ENCODE data around the gene SMYD1. TPM values are rescaled to one million over a fixed set of nuclear protein-coding genes. Genes with fewer than 3 reads are reported as not detected.

Gene SMYD1
- total RNA-seq, 1 experiment from 2014 or later = not detected

DNA sequence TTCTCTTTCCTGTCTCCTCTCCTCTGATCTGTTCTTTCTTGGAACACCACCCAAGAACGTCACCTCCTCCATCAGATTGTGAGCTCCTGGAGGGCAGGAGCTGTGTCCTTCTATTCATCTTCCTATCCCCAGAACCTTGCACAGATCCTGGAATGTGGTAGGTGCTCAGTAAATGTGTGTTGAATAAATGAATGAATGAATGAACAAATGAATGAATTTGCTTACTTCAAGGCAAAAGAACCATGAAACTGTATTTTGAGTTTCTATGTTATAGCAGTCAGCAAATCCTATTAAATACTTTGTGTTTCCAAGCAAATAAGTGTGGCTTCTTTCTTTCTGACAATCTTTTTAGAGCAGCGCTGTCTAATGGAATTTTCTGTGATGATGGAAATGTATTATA lies 45.4 kb downstream of the SMYD1 start:
- intact Hi-C loops (cut with micrococcal nuclease; ENCODE audit: unreplicated experiment) = no loop called here
- Histone ChIP-seq H3K4me3 (ENCODE audit: low read depth in 2 of 2, low read length in 2 of 2) (no peak overlapping the region), H3K36me3 (ENCODE audit: control insufficient read depth, insufficient read depth, low read length) (no peaks in the 10 kb centered on the region), H3K9me3 (ENCODE audit: control insufficient read depth, insufficient read depth, low read depth, low read length) (no peaks in the 10 kb centered on the region), H3K27me3 (ENCODE audit: control insufficient read depth, insufficient read depth, low read length) (peaks cover 7% of the 10 kb centered on the region), H3K4me1 (ENCODE audit: control insufficient read depth, insufficient read depth, low read length) (no peaks in the 10 kb centered on the region), H3K27ac (ENCODE audit: low read length) (no peak overlapping the region)
- ChIA-PET POLR2A (no interaction called here), CTCF (interaction anchor here (0.6 kb wide), 1 partner anchor 711 kb away, joined by 6 read pairs; no protein-coding TSS in a partner anchor)
- DNase-seq (ENCODE audit: low read depth, low spot score) (no peak), ATAC-seq (no peak)
- no TSS peak for BruUV-seq (replicated peaks)
- in situ Hi-C loops (cut with HindIII; ENCODE audit: low pct_unique_long_range_greater_than_20kb, low sequenced_read_pairs) = no loop called here
- TF ChIP-seq POLR2AphosphoS5 (IDR thresholded peaks at IDR 0.05; ENCODE audit: low read depth, low read length) (no peak), SIN3A (IDR thresholded peaks at IDR 0.05; ENCODE audit: borderline replicate concordance, insufficient read depth, low read depth, low read length) (no peak), TCF7L2 (IDR thresholded peaks at IDR 0.05; ENCODE audit: low read depth, low read length) (no peak)
- TF ChIP-seq, protein P1, sequence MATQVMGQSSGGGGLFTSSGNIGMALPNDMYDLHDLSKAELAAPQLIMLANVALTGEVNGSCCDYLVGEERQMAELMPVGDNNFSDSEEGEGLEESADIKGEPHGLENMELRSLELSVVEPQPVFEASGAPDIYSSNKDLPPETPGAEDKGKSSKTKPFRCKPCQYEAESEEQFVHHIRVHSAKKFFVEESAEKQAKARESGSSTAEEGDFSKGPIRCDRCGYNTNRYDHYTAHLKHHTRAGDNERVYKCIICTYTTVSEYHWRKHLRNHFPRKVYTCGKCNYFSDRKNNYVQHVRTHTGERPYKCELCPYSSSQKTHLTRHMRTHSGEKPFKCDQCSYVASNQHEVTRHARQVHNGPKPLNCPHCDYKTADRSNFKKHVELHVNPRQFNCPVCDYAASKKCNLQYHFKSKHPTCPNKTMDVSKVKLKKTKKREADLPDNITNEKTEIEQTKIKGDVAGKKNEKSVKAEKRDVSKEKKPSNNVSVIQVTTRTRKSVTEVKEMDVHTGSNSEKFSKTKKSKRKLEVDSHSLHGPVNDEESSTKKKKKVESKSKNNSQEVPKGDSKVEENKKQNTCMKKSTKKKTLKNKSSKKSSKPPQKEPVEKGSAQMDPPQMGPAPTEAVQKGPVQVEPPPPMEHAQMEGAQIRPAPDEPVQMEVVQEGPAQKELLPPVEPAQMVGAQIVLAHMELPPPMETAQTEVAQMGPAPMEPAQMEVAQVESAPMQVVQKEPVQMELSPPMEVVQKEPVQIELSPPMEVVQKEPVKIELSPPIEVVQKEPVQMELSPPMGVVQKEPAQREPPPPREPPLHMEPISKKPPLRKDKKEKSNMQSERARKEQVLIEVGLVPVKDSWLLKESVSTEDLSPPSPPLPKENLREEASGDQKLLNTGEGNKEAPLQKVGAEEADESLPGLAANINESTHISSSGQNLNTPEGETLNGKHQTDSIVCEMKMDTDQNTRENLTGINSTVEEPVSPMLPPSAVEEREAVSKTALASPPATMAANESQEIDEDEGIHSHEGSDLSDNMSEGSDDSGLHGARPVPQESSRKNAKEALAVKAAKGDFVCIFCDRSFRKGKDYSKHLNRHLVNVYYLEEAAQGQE (IDR thresholded peaks at IDR 0.05; ENCODE audit: insufficient read depth in 1 of 2, low read depth in 2 of 2, low read length in 1 of 2) = no peak
- TF ChIP-seq, protein P2, sequence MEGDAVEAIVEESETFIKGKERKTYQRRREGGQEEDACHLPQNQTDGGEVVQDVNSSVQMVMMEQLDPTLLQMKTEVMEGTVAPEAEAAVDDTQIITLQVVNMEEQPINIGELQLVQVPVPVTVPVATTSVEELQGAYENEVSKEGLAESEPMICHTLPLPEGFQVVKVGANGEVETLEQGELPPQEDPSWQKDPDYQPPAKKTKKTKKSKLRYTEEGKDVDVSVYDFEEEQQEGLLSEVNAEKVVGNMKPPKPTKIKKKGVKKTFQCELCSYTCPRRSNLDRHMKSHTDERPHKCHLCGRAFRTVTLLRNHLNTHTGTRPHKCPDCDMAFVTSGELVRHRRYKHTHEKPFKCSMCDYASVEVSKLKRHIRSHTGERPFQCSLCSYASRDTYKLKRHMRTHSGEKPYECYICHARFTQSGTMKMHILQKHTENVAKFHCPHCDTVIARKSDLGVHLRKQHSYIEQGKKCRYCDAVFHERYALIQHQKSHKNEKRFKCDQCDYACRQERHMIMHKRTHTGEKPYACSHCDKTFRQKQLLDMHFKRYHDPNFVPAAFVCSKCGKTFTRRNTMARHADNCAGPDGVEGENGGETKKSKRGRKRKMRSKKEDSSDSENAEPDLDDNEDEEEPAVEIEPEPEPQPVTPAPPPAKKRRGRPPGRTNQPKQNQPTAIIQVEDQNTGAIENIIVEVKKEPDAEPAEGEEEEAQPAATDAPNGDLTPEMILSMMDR (IDR thresholded peaks at IDR 0.05) = no peak

DNA sequence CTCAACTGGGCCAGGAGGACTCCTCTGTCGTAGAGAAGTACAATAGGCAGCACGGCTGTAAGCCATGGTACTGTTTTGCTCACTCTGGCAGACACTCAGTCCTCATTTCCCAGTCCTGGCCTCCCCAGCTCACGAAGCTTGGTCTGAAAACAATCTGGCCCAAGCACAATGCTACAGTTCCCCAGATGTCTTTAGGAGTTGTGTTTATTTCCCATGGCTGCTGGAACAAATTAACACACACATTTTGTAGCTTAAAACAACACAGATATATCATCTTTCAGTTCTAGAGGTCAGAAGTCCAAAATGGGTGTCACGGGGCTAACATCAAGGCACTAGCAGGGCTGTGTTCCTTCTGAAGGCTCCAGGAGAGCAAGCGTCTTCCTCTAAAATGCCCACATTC lies 47.3 kb downstream of the SMYD1 start:
- intact Hi-C loops (cut with micrococcal nuclease; ENCODE audit: unreplicated experiment) = no loop called here
- no TSS peak for BruUV-seq (replicated peaks)
- CTCF ChIA-PET = no interaction called here

More for the DNA sequence above, 47.3 kb downstream of the SMYD1 start:
- Histone ChIP-seq H3K4me3 (ENCODE audit: low read depth in 2 of 2, low read length in 2 of 2) (no peak overlapping the region), H3K9me3 (ENCODE audit: control insufficient read depth, insufficient read depth, low read depth, low read length) (no peaks in the 10 kb centered on the region), H3K36me3 (ENCODE audit: control insufficient read depth, insufficient read depth, low read length) (no peaks in the 10 kb centered on the region), H3K27me3 (ENCODE audit: control insufficient read depth, insufficient read depth, low read length) (peaks cover 14% of the 10 kb centered on the region), H3K4me1 (ENCODE audit: control insufficient read depth, insufficient read depth, low read length) (no peaks in the 10 kb centered on the region), H3K27ac (ENCODE audit: low read length) (no peak overlapping the region)
- DNase-seq (ENCODE audit: low read depth, low spot score) (no peak), ATAC-seq (no peak)
- POLR2A ChIA-PET = no interaction called here
- in situ Hi-C loops (cut with HindIII; ENCODE audit: low pct_unique_long_range_greater_than_20kb, low sequenced_read_pairs) = no loop called here
- TF ChIP-seq, protein P2 (IDR thresholded peaks at IDR 0.05) = no peak
- TF ChIP-seq TCF7L2 (IDR thresholded peaks at IDR 0.05; ENCODE audit: low read depth, low read length) (no peak), POLR2AphosphoS5 (IDR thresholded peaks at IDR 0.05; ENCODE audit: low read depth, low read length) (no peak), SIN3A (IDR thresholded peaks at IDR 0.05; ENCODE audit: borderline replicate concordance, insufficient read depth, low read depth, low read length) (no peak)
- TF ChIP-seq, protein P1 (IDR thresholded peaks at IDR 0.05; ENCODE audit: insufficient read depth in 1 of 2, low read depth in 2 of 2, low read length in 1 of 2) = no peak

All from Panc1 (cell line).